Endothelial cell of umbilical vein (primary cell): ENCODE measurements around the gene ADORA2A. TPM values are rescaled to one million over a fixed set of nuclear protein-coding genes. Genes with fewer than 3 reads are reported as not detected.

ENCODE experiments used
- BruUV-seq: library from RNA; stranded (reverse); fragments of 400-500 nt; replicated peaks from 2 replicates; lab custom pipeline; 2021; lab: Mats Ljungman, UMichigan
- CTCF ChIA-PET: fragments of 300-600, 350-600 bp; sonication (Branson Sonifier 250); formaldehyde crosslinking; loops from one replicate; lab custom pipeline; 2021; ENCODE audit warnings: antibody characterized with exemption, inconsistent platforms; lab: Charles Lee
- POLR2A ChIA-PET: fragments of 300-600, 350-600 bp; sonication (Branson Sonifier 250); formaldehyde crosslinking; loops from one replicate; lab custom pipeline; 2021; ENCODE audit warnings: antibody characterized with exemption, inconsistent platforms; lab: Charles Lee
- DNase-seq: peaks from one replicate; pipeline ENCODE4 v3.0.0-alpha.2; 2011; ENCODE audit warnings: low read depth, low spot score
- FAIRE-seq: peaks from 2 replicates; lab custom pipeline; 2011; peaks lifted over from hg19 to GRCh38; lab: Jason Lieb, UNC
- H2AFZ ChIP-seq: 2 replicates; pipeline ENCODE4 v1.6.0; 2012; ENCODE audit warnings: low read depth, low read length, control low read depth, inconsistent platforms
- H3K27ac ChIP-seq: 2 replicates; pipeline ENCODE4 v1.5.1; 2011; ENCODE audit warnings: low read depth, mild to moderate bottlenecking, control low read depth, low read length, moderate library complexity; ENCODE audit not compliant: insufficient read depth
- H3K27me3 ChIP-seq, 2 experiments: 2 replicates each; pipeline versions ENCODE4 v1.6.0 to v1.6.1; 2011; ENCODE audit warnings: low read length in 2 of 2, mixed read lengths in 1 of 2; ENCODE audit not compliant: control insufficient read depth in 2 of 2, insufficient read depth in 2 of 2
- H3K36me3 ChIP-seq, 2 experiments: 2 replicates in 1 of 2; 3 replicates in 1 of 2; pipeline ENCODE4 v1.5.1; 2011; ENCODE audit warnings: low read length in 2 of 2, mild to moderate bottlenecking in 1 of 2, moderate library complexity in 1 of 2; ENCODE audit not compliant: control insufficient read depth in 2 of 2, insufficient read depth in 2 of 2; ENCODE audit errors: extremely low read depth in 1 of 2
- H3K4me1 ChIP-seq: 3 replicates; pipeline ENCODE4 v1.5.1; 2011; ENCODE audit warnings: mild to moderate bottlenecking, low read length; ENCODE audit not compliant: control insufficient read depth, insufficient read depth; ENCODE audit errors: extremely low read depth
- H3K4me2 ChIP-seq: 2 replicates; pipeline ENCODE4 v1.6.1; 2011; ENCODE audit warnings: low read length, control low read depth, mixed read lengths; ENCODE audit not compliant: insufficient read depth
- H3K4me3 ChIP-seq, 3 experiments: fragments of 200-600 bp in 1 of 3; sonication (generic), shearing (Covaris generic) in 1 of 3; replicated peaks in 1 of 3; 2 replicates each; pipeline ENCODE4 v1.5.1; 2011 to 2016; ENCODE audit warnings: control low read depth in 3 of 3, low read length in 3 of 3, mild to moderate bottlenecking in 2 of 3, inconsistent platforms in 1 of 3, low read depth in 1 of 3, moderate library complexity in 1 of 3; ENCODE audit not compliant: insufficient read depth in 1 of 3
- H3K79me2 ChIP-seq: 2 replicates; pipeline ENCODE4 v1.6.0; 2012; ENCODE audit warnings: low read length, inconsistent platforms; ENCODE audit not compliant: control insufficient read depth, insufficient read depth
- H3K9ac ChIP-seq: replicated peaks from 2 replicates; pipeline ENCODE3; 2011; ENCODE audit warnings: low read length, control low read depth; ENCODE audit not compliant: insufficient read depth; ENCODE audit errors: extremely low read depth
- H3K9me1 ChIP-seq: replicated peaks from 3 replicates; pipeline ENCODE4 v1.6.0; 2011; ENCODE audit warnings: mild to moderate bottlenecking, low read length; ENCODE audit not compliant: control insufficient read depth, insufficient read depth; ENCODE audit errors: extremely low read depth
- H3K9me3 ChIP-seq: replicated peaks from 2 replicates; pipeline ENCODE4 v1.5.1; 2012; ENCODE audit warnings: low read length, inconsistent platforms; ENCODE audit not compliant: control insufficient read depth, insufficient read depth
- H4K20me1 ChIP-seq: replicated peaks from 2 replicates; pipeline ENCODE3; 2011; ENCODE audit warnings: mild to moderate bottlenecking, low read length; ENCODE audit not compliant: control insufficient read depth, insufficient read depth; ENCODE audit errors: extremely low read depth
- EZH2 ChIP-seq: IDR thresholded peaks from 2 replicates; pipeline ENCODE4 v1.6.1; 2012; ENCODE audit warnings: borderline replicate concordance, low read depth, mild to moderate bottlenecking, moderate library complexity, low read length, inconsistent platforms; ENCODE audit not compliant: severe bottlenecking
- JUN ChIP-seq: IDR thresholded peaks from 2 replicates; pipeline ENCODE4 v1.6.1; 2011; ENCODE audit warnings: borderline replicate concordance, low read depth; ENCODE audit not compliant: insufficient read length, insufficient read depth
- POLR2A ChIP-seq: IDR thresholded peaks from 2 replicates; pipeline ENCODE4 v1.6.1; 2012; ENCODE audit warnings: low read depth, mild to moderate bottlenecking, control low read depth, low read length
- POLR2AphosphoS5 ChIP-seq: IDR thresholded peaks from 2 replicates; pipeline ENCODE4 v1.6.1; 2012; ENCODE audit warnings: low read depth, mild to moderate bottlenecking, control low read depth, low read length, moderate library complexity; ENCODE audit not compliant: insufficient read depth
- dilution Hi-C: fragments of 300-500 bp; cut with MboI; formaldehyde crosslinking; loops from one replicate; pipeline ENCODE4 v1.15.0; 2019; ENCODE audit warnings: low sequenced_read_pairs; ENCODE audit not compliant: extremely low pct_ligation_motif_present
- intact Hi-C: fragments of 100-400 bp; cut with micrococcal nuclease; formaldehyde crosslinking; loops from one replicate; pipeline ENCODE4 v1.10.0; 2022
- polyA plus RNA-seq, 4 experiments: library from polyadenylated mRNA; depleted of rRNA in 3 of 4; stranded (reverse) in 3 of 4; unstranded in 1 of 4; fragments of >200 nt; gene quantifications; 2 replicates each; pipeline versions ENCODE4 v1.2.1 to v1.2.3, GENCODE V29; 2011 to 2012; ENCODE audit warnings: missing spikeins in 1 of 4
- total RNA-seq: library from RNA; stranded (reverse); gene quantifications from 2 replicates; pipeline ENCODE4 v1.2.3, GENCODE V29; 2021
- TF ChIP-seq, protein P1 (sequence below): IDR thresholded peaks from 2 replicates; pipeline ENCODE4 v1.6.1; 2011; ENCODE audit not compliant: insufficient read depth, insufficient read length
- TF ChIP-seq, protein P2 (sequence below), 2 donors: IDR thresholded peaks; 1 replicate in 1 of 2; 2 replicates in 1 of 2; pipeline ENCODE4 v1.5.1; 2011; ENCODE audit warnings: low read length in 2 of 2, mild to moderate bottlenecking in 2 of 2, moderate library complexity in 2 of 2, control low read depth in 1 of 2, inconsistent platforms in 1 of 2, low read depth in 1 of 2; ENCODE audit not compliant: insufficient read depth in 1 of 2; ENCODE audit errors: extremely low read depth in 1 of 2

ADORA2A gene
- total and polyA plus RNA-seq, 2 donors (not counting 3 experiments of a cell fraction or from before 2014, with no cell fraction given) = 20.0 to 33.1 TPM

DNA sequence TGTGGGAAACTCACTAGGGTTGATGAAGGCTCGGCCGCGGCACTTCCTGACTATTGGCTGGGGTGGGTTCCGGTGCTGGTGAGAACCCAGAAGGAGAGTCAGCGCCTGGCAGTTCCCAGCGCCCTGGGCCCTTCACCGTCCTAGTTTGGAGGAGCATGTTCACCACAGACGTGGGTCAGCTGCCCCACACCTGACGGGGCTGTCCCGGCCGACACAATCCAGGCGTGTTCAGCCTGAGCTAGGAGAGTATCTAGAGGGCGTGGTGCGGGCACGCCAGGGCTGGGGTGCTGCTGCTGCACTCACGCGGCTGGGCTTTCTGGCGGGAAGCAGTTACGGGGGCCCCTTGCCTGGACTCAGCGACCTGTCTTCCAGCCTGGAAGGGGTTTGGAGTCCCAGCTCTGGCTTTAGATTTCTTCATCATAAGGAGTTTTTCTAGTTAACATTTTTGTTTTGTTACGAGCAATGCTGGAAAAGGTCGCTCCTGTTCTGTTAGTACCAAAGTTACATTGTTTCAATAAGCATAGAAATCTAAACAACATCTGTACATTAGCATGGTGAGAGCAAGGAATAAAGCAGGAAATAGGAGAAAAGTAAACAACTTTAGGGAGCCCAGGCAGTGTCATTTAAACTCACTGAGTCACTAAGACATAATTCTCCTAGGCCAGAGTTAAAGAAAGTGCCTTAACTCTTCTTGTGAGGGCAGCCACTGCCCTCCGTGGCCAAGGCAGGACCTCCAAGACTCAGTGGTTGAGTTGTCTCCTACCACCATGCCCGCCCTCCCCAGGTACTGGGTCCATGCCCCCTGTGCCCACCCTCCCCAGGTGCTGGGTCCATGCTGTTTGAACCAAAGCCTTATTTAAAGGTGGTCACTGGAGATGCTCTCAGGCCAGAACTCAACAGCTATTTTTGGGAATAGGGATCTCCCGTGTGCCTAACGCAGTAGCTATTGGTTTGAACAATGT, 12.1 kb upstream of the ADORA2A start:
- peak; percentile 77 for FAIRE-seq
- Histone ChIP-seq H3K9me1 (no peaks in the 10 kb centered on the region), H3K4me1 (peaks cover 20% of the 10 kb centered on the region), H3K36me3 (peaks cover 0 to 20% of the 10 kb centered on the region in 2 experiments), H3K79me2 (no peaks in the 10 kb centered on the region), H3K9me3 (no peaks in the 10 kb centered on the region), H3K9ac (no peak overlapping the region), H3K4me2 (no peak overlapping the region), H4K20me1 (no peaks in the 10 kb centered on the region), H3K27me3 (no peaks in the 10 kb centered on the region), H3K4me3 (no peak overlapping the region), H2AFZ (no peak overlapping the region), H3K27ac (no peak overlapping the region)
- intact Hi-C loops (no loop called here), dilution Hi-C loops (no loop called here)
- TF ChIP-seq, protein P1, sequence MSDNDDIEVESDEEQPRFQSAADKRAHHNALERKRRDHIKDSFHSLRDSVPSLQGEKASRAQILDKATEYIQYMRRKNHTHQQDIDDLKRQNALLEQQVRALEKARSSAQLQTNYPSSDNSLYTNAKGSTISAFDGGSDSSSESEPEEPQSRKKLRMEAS = no peak
- TF ChIP-seq POLR2AphosphoS5 = no peak
- TF ChIP-seq EZH2 = no peak
- TF ChIP-seq POLR2A = no peak
- TF ChIP-seq, protein P2, sequence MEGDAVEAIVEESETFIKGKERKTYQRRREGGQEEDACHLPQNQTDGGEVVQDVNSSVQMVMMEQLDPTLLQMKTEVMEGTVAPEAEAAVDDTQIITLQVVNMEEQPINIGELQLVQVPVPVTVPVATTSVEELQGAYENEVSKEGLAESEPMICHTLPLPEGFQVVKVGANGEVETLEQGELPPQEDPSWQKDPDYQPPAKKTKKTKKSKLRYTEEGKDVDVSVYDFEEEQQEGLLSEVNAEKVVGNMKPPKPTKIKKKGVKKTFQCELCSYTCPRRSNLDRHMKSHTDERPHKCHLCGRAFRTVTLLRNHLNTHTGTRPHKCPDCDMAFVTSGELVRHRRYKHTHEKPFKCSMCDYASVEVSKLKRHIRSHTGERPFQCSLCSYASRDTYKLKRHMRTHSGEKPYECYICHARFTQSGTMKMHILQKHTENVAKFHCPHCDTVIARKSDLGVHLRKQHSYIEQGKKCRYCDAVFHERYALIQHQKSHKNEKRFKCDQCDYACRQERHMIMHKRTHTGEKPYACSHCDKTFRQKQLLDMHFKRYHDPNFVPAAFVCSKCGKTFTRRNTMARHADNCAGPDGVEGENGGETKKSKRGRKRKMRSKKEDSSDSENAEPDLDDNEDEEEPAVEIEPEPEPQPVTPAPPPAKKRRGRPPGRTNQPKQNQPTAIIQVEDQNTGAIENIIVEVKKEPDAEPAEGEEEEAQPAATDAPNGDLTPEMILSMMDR (IDR thresholded peaks at IDR 0.05; ENCODE audit: extremely low read depth in 1 of 2, insufficient read depth in 1 of 2, low read depth in 1 of 2, low read length in 2 of 2) = no peak
- TF ChIP-seq JUN = no peak
- no peak for DNase-seq
- BruUV-seq = no TSS peak
- CTCF ChIA-PET = interaction anchor here (1.1 to 2.0 kb wide), 3 partner anchors 8 to 92 kb away, joined by 3 to 5 read pairs (median 3); no protein-coding TSS in a partner anchor
- POLR2A ChIA-PET = no interaction called here
